Measurements from ENCODE around the gene PAEP. TPM values are rescaled to one million over a fixed set of nuclear protein-coding genes. Genes with fewer than 3 reads are reported as not detected.
"Not testable (repeated sequence)": the region's sequence is repeated elsewhere in the genome, so short reads cannot be mapped to it uniquely, and the experiment has no call there.

Gene PAEP
- total RNA-seq, 1 experiment from 2014 or later = not detected

GRCh38 chr9:135536216-135536615 is 25.3 kb upstream of the PAEP start:
- no peaks in the 10 kb centered on the region for H3K27me3 ChIP-seq (replicated peaks; ENCODE audit: control insufficient read depth, insufficient read depth, low read length)
- ChIA-PET POLR2A (no interaction called here), CTCF (no interaction called here)
- peaks cover 33% of the 10 kb centered on the region for H3K27me3 Mint-ChIP-seq (ENCODE audit: insufficient read depth, unreplicated experiment)
- H3K4me3 Mint-ChIP-seq (ENCODE audit: unreplicated experiment) = no peak overlapping the region
- H3K4me1 ChIP-seq = no peaks in the 10 kb centered on the region
- H3K36me3 Mint-ChIP-seq (ENCODE audit: insufficient read depth, unreplicated experiment) = no peaks in the 10 kb centered on the region
- H3K9me3 ChIP-seq = no peaks in the 10 kb centered on the region
- BruUV-seq (replicated peaks) = no TSS peak
- no peaks in the 10 kb centered on the region for H3K9me3 Mint-ChIP-seq (ENCODE audit: unreplicated experiment)
- H3K4me3 ChIP-seq (ENCODE audit: low read depth, low read length) = no peak overlapping the region
- H3K4me1 Mint-ChIP-seq (ENCODE audit: low read depth, unreplicated experiment) = peaks cover 7% of the 10 kb centered on the region
- H3K27ac Mint-ChIP-seq (ENCODE audit: unreplicated experiment) = no peak overlapping the region
- intact Hi-C loops (cut with micrococcal nuclease; ENCODE audit: unreplicated experiment) = no loop called here
- DNase-seq = no peak
- no peaks in the 10 kb centered on the region for H3K36me3 ChIP-seq (ENCODE audit: control insufficient read depth, insufficient read depth, low read length)
- TF ChIP-seq CTCF (IDR thresholded peaks at IDR 0.05; ENCODE audit: insufficient read depth in 1 of 2, low read depth in 1 of 2, low read length in 1 of 2, severe bottlenecking in 1 of 2, unreplicated experiment in 1 of 2) = no peak

- POLR2A ChIA-PET; H3K4me1 ChIP-seq; H3K4me1 Mint-ChIP-seq (ENCODE audit: low read depth, unreplicated experiment); H3K9me3 ChIP-seq; CTCF ChIA-PET; H3K4me3 ChIP-seq (ENCODE audit: low read depth, low read length); DNase-seq; intact Hi-C loops (cut with micrococcal nuclease; ENCODE audit: unreplicated experiment); H3K36me3 ChIP-seq (ENCODE audit: control insufficient read depth, insufficient read depth, low read length); BruUV-seq (replicated peaks); H3K36me3 Mint-ChIP-seq (ENCODE audit: insufficient read depth, unreplicated experiment); H3K9me3 Mint-ChIP-seq (ENCODE audit: unreplicated experiment); H3K4me3 Mint-ChIP-seq (ENCODE audit: unreplicated experiment); H3K27me3 ChIP-seq (replicated peaks; ENCODE audit: control insufficient read depth, insufficient read depth, low read length); H3K27ac Mint-ChIP-seq (ENCODE audit: unreplicated experiment): not testable (repeated sequence)
- peaks cover 18% of the 10 kb centered on the region for H3K27me3 Mint-ChIP-seq (ENCODE audit: insufficient read depth, unreplicated experiment)
Measured at GRCh38 chr9:135543262-135543894, 18.2 kb upstream of the PAEP start.

- no peak for TF ChIP-seq CTCF (IDR thresholded peaks at IDR 0.05; ENCODE audit: insufficient read depth in 1 of 2, low read depth in 1 of 2, low read length in 1 of 2, severe bottlenecking in 1 of 2, unreplicated experiment in 1 of 2)
- peaks cover 10% of the 10 kb centered on the region for H3K4me1 Mint-ChIP-seq (ENCODE audit: low read depth, unreplicated experiment)
- no peak for DNase-seq
- no peak overlapping the region for H3K27ac Mint-ChIP-seq (ENCODE audit: unreplicated experiment)
- no peaks in the 10 kb centered on the region for H3K36me3 Mint-ChIP-seq (ENCODE audit: insufficient read depth, unreplicated experiment)
- Histone ChIP-seq H3K4me3 (ENCODE audit: low read depth, low read length) (no peak overlapping the region), H3K36me3 (ENCODE audit: control insufficient read depth, insufficient read depth, low read length) (no peaks in the 10 kb centered on the region), H3K27me3 (replicated peaks; ENCODE audit: control insufficient read depth, insufficient read depth, low read length) (no peaks in the 10 kb centered on the region), H3K4me1 (no peaks in the 10 kb centered on the region), H3K9me3 (no peaks in the 10 kb centered on the region)
- CTCF ChIA-PET = no interaction called here
- BruUV-seq (replicated peaks) = no TSS peak
- H3K4me3 Mint-ChIP-seq (ENCODE audit: unreplicated experiment) = no peak overlapping the region
- intact Hi-C loops (cut with micrococcal nuclease; ENCODE audit: unreplicated experiment) = no loop called here
- POLR2A ChIA-PET = no interaction called here
- peaks cover 7% of the 10 kb centered on the region for H3K27me3 Mint-ChIP-seq (ENCODE audit: insufficient read depth, unreplicated experiment)
- no peaks in the 10 kb centered on the region for H3K9me3 Mint-ChIP-seq (ENCODE audit: unreplicated experiment)
Measured at GRCh38 chr9:135544981-135545635, 16.4 kb upstream of the PAEP start.

GRCh38 chr9:135545646-135546176 is 15.8 kb upstream of the PAEP start, which contains the start of gene OBP2A:
OBP2A (plus strand) TSS chr9:135546126; CDS start chr9:135546181, 55 bp downstream.
- CTCF ChIA-PET; H3K4me1 ChIP-seq; H3K4me3 ChIP-seq (ENCODE audit: low read depth, low read length); H3K27ac Mint-ChIP-seq (ENCODE audit: unreplicated experiment); H3K27me3 ChIP-seq (replicated peaks; ENCODE audit: control insufficient read depth, insufficient read depth, low read length); H3K36me3 ChIP-seq (ENCODE audit: control insufficient read depth, insufficient read depth, low read length); intact Hi-C loops (cut with micrococcal nuclease; ENCODE audit: unreplicated experiment); H3K4me3 Mint-ChIP-seq (ENCODE audit: unreplicated experiment); POLR2A ChIA-PET; BruUV-seq (replicated peaks); H3K36me3 Mint-ChIP-seq (ENCODE audit: insufficient read depth, unreplicated experiment); H3K4me1 Mint-ChIP-seq (ENCODE audit: low read depth, unreplicated experiment); DNase-seq; H3K9me3 Mint-ChIP-seq (ENCODE audit: unreplicated experiment); H3K9me3 ChIP-seq; H3K27me3 Mint-ChIP-seq (ENCODE audit: insufficient read depth, unreplicated experiment): not testable (repeated sequence)

- H3K9me3 ChIP-seq; H3K9me3 Mint-ChIP-seq (ENCODE audit: unreplicated experiment); intact Hi-C loops (cut with micrococcal nuclease; ENCODE audit: unreplicated experiment); POLR2A ChIA-PET; CTCF ChIA-PET; H3K4me3 Mint-ChIP-seq (ENCODE audit: unreplicated experiment); H3K4me1 Mint-ChIP-seq (ENCODE audit: low read depth, unreplicated experiment); H3K27me3 Mint-ChIP-seq (ENCODE audit: insufficient read depth, unreplicated experiment); BruUV-seq (replicated peaks); H3K4me1 ChIP-seq; H3K27ac Mint-ChIP-seq (ENCODE audit: unreplicated experiment); H3K36me3 ChIP-seq (ENCODE audit: control insufficient read depth, insufficient read depth, low read length); H3K4me3 ChIP-seq (ENCODE audit: low read depth, low read length); H3K27me3 ChIP-seq (replicated peaks; ENCODE audit: control insufficient read depth, insufficient read depth, low read length); H3K36me3 Mint-ChIP-seq (ENCODE audit: insufficient read depth, unreplicated experiment); DNase-seq: not testable (repeated sequence)
Measured at GRCh38 chr9:135546792-135547617, 14.6 kb upstream of the PAEP start.

Measured in Caco-2 (cell line).